Type B pancreatic cell (in vitro differentiated cells): ENCODE measurements around the gene UBA7. TPM values are rescaled to one million over a fixed set of nuclear protein-coding genes. Genes with fewer than 3 reads are reported as not detected.

Experiments used
- DNase-seq: peaks from one replicate; pipeline ENCODE4 v3.0.0; 2021; ENCODE audit warnings: mixed read lengths; ENCODE audit not compliant: unreplicated experiment; ENCODE audit errors: extremely low spot score
- H3K27ac Mint-ChIP-seq: 2 replicates; pipeline ENCODE4 v1.8.0; 2021; ENCODE audit warnings: mild to moderate bottlenecking, mixed read lengths
- H3K27me3 Mint-ChIP-seq: 2 replicates; pipeline ENCODE4 v1.8.0; 2021; ENCODE audit warnings: mixed read lengths
- H3K36me3 Mint-ChIP-seq: 2 replicates; pipeline ENCODE4 v1.8.0; 2021; ENCODE audit warnings: mixed read lengths
- H3K4me1 Mint-ChIP-seq: one replicate; pipeline ENCODE4 v1.8.0; 2021; ENCODE audit warnings: mixed read lengths; ENCODE audit not compliant: unreplicated experiment
- H3K4me3 Mint-ChIP-seq: 2 replicates; pipeline ENCODE4 v1.8.0; 2021; ENCODE audit warnings: mild to moderate bottlenecking, mixed read lengths
- H3K9me3 Mint-ChIP-seq: 2 replicates; pipeline ENCODE4 v1.8.0; 2021; ENCODE audit warnings: mixed read lengths
- total RNA-seq: library from RNA; stranded (reverse); gene quantifications from 2 replicates; pipeline ENCODE4 v1.2.1, GENCODE V29; 2021; ENCODE audit warnings: low replicate concordance
- TF ChIP-seq, protein P1 (sequence below): fragments of 200-600 bp; sonication (generic); conservative IDR thresholded peaks from 2 replicates; pipeline ENCODE4 v1.5.0; 2021; ENCODE audit warnings: antibody characterized with exemption, mild to moderate bottlenecking

UBA7 gene
- total RNA-seq, 1 donor from 2014 or later = 8.2 TPM

DNA sequence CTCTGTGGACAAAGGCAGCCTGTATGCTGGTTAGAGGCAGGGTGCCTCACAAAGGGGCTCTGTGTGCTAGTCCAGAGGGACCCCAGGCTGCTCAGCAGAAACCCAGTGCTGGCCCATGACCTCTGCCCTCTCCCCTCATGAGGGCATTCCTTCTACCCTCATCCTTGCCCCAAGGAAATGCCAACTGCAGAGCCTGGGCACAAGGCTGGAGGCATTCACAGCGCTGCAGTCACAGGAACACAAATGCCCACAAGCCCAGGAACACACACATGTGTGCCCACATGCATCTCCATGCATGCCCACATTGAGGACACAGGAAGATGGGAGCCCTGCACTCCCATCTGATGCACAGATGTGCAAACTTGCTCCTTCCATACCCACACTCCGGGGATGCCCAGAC lies 6.9 kb downstream of the UBA7 start:
- H3K9me3 Mint-ChIP-seq = no peaks in the 10 kb centered on the region
- DNase-seq = no peak
- H3K36me3 Mint-ChIP-seq = no peaks in the 10 kb centered on the region
- H3K4me1 Mint-ChIP-seq = peaks cover 20% of the 10 kb centered on the region
- peak overlapping the region; percentile 25 for H3K4me3 Mint-ChIP-seq
- H3K27ac Mint-ChIP-seq = no peak overlapping the region
- TF ChIP-seq, protein P1, sequence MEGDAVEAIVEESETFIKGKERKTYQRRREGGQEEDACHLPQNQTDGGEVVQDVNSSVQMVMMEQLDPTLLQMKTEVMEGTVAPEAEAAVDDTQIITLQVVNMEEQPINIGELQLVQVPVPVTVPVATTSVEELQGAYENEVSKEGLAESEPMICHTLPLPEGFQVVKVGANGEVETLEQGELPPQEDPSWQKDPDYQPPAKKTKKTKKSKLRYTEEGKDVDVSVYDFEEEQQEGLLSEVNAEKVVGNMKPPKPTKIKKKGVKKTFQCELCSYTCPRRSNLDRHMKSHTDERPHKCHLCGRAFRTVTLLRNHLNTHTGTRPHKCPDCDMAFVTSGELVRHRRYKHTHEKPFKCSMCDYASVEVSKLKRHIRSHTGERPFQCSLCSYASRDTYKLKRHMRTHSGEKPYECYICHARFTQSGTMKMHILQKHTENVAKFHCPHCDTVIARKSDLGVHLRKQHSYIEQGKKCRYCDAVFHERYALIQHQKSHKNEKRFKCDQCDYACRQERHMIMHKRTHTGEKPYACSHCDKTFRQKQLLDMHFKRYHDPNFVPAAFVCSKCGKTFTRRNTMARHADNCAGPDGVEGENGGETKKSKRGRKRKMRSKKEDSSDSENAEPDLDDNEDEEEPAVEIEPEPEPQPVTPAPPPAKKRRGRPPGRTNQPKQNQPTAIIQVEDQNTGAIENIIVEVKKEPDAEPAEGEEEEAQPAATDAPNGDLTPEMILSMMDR = no peak
- H3K27me3 Mint-ChIP-seq = peaks cover 24% of the 10 kb centered on the region

DNA sequence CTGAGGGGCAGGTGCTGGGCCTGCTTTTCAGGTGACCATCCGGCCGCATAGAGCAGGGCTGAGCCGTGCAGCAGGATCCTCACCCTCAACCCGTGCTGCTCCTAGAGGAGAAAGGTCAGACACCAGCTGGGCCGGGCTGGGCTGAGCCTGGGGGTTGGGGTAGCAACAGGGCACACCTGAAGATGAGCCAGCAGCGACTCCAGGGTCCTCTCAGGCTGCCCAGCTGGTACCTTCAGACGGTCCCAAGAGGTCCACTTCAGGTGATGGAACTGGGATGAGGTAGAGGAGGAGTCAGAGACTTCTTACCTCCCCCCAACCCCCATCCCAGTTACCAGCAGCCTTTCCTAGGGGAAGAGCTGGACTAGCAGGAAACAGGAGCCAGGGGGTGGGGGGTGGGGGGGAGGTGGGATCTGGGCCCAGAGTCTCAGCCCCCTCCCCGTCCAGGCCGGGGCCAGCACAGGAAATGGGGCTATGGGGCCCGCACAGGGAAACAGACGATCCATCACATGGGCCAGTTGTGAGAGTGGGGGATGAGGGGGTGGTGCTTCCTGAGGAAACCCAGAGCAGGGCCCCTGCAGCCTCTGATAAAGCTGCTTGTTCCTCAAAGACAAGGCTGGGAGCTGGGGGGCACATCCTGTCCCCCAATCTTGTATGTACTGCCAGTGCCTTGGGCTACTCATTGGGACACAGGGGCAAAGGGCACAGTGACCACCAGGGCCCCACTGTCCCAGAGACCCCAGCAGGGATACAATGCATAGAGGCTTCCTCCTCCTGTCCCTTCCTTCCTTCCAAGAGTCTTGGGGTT lies 7.7 kb downstream of the UBA7 start:
- Mint-ChIP-seq H3K4me3 (peak overlapping the region; percentile 88), H3K27ac (peak overlapping the region; percentile 43), H3K36me3 (no peaks in the 10 kb centered on the region), H3K9me3 (no peaks in the 10 kb centered on the region), H3K4me1 (peaks cover 20% of the 10 kb centered on the region), H3K27me3 (peaks cover 31% of the 10 kb centered on the region)
- no peak for DNase-seq
- TF ChIP-seq, protein P1 = no peak

DNA sequence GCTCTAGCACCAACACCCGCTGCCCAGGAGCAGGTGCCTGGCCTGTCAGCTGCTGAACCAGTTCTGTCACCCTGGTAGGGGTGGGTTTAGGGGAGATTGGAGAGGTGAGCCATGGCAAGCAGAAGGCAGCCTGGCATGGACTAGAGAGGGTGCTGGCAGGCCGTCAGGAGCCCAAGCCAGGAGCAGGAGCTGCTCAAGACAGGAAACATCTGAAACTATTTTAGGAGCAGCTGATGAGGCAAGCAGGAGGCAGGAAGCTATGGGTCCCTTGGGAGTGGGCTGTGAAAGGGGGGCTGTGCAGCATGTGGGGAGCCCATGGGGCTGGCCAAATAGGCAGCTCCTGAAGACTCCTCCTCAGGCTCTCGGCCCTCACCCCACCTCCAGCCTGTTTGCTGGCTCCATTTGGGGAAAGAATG lies 8.4 kb downstream of the UBA7 start:
- peak overlapping the region; percentile 88 for H3K4me3 Mint-ChIP-seq
- peaks cover 20% of the 10 kb centered on the region for H3K4me1 Mint-ChIP-seq
- no peaks in the 10 kb centered on the region for H3K9me3 Mint-ChIP-seq
- DNase-seq = no peak
- TF ChIP-seq, protein P1 = no peak
- peak overlapping the region; percentile 43 for H3K27ac Mint-ChIP-seq
- peaks cover 33% of the 10 kb centered on the region for H3K27me3 Mint-ChIP-seq
- no peaks in the 10 kb centered on the region for H3K36me3 Mint-ChIP-seq

DNA sequence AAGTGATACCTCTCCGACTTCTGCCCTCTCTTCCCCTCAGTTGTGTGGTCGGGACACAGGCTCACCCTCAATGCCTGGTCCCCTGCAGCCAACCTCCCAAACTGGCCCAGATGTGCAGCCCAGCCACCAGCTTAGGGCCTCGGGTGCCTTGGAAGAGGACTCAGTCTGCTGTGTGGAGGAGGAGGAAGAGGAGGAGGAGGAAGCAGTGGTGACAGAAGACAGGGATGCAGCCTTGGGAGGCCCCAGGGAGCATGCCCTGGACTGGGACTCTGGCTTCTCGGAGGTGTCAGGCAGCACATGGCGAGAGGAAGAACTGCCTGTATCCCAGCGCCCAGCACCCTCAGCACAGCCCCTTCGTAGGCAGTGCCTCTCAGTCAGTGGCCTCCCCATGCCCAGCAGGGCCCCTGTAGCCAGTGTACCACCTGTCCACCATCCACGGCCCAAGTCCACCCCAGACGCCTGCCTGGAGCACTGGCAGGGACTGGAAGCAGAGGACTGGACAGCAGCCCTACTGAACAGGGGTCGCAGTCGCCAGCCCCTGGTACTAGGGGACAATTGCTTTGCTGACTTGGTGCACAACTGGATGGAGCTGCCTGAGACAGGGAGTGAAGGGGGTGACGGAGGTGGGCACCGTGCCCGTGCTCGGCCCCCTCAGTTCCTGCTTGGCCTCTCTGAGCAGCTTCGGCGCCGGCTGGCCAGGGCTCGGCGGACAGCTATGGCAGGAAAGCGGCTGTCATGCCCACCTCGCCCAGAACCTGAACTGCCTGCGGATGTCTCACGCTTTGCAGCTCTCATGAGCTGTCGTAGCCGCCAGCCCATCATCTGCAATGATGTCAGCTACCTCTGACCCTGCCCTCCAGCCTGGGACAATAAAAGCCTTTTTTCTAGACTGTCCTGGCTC lies 9.4 kb downstream of the UBA7 start:
- Mint-ChIP-seq H3K27me3 (peaks cover 33% of the 10 kb centered on the region), H3K4me3 (peak overlapping the region; percentile 88), H3K9me3 (no peaks in the 10 kb centered on the region), H3K27ac (peak overlapping the region; percentile 43), H3K36me3 (no peaks in the 10 kb centered on the region), H3K4me1 (peaks cover 20% of the 10 kb centered on the region)
- TF ChIP-seq, protein P1 = no peak
- DNase-seq = no peak

DNA sequence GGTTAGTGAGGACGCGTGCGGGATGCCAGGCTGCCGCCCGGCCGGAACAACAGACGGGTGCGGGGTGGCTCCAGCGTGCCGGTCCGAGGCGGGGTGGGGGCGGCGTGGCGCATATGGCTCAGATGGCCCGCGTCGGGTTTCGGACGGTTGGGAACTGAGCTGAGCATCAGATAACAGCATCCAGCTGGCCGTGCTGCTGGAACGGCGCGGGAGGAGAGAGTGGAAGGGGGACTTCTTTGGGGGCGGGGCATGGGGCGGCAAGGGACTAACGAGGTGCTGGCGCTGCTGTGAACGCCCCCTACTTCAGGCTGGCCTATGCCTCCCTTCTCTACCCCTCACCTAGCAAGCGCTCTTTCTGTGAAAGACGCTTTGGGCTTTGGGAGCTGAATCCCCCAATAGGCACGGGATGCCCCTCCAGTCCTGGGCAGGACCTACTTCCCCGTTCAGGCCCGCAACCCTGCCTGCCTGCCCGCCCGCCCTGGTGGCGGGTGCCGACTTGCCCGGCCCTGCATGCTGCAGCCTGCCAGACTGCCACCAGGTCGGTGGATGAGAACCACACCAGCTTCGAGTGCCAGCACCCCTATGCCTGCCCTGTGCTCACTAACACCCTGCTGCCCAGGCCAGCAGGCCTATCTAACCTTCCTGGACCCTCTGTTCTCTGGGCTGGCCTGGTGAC lies 10.2 kb downstream of the UBA7 start:
- no peaks in the 10 kb centered on the region for H3K36me3 Mint-ChIP-seq
- H3K27me3 Mint-ChIP-seq = peaks cover 33% of the 10 kb centered on the region
- peaks cover 20% of the 10 kb centered on the region for H3K4me1 Mint-ChIP-seq
- TF ChIP-seq, protein P1 = peak; percentile 14
- no peaks in the 10 kb centered on the region for H3K9me3 Mint-ChIP-seq
- DNase-seq = no peak
- H3K4me3 Mint-ChIP-seq = peak overlapping the region; percentile 88
- H3K27ac Mint-ChIP-seq = no peak overlapping the region
